UCSD-AML1 (cell line): ENCODE data around the gene VSTM1.
"Not testable (repeated sequence)": the region's sequence is repeated elsewhere in the genome, so short reads cannot be mapped to it uniquely, and the experiment has no call there.

ENCODE experiments used
- DNase-seq: peaks from one replicate; lab custom pipeline; 2025; ENCODE audit not compliant: unreplicated experiment; lab: John Stamatoyannopoulos, UW

Gene VSTM1

GRCh38 chr19:54074851-54075250, 11.2 kb upstream of the VSTM1 start:
- no peak for DNase-seq

- no peak for DNase-seq
These were observed 10.1 kb upstream of the VSTM1 start for GRCh38 chr19:54073829-54074228.

- DNase-seq, result no peak
These were observed 5.8 kb upstream of the VSTM1 start for GRCh38 chr19:54069470-54069869.

- peak; percentile 39 for DNase-seq
These were observed 1.1 kb downstream of the VSTM1 start for GRCh38 chr19:54062643-54063042.

GRCh38 chr19:54047616-54048015, 16.1 kb downstream of the VSTM1 start:
- DNase-seq, result no peak

- DNase-seq, result no peak
These were observed 17.9 kb downstream of the VSTM1 start for GRCh38 chr19:54045771-54046170.

- no peak for DNase-seq
These were observed 20.7 kb downstream of the VSTM1 start for GRCh38 chr19:54042989-54043388.

GRCh38 chr19:54041969-54042606, 21.6 kb downstream of the VSTM1 start:
- DNase-seq, result no peak

- no peak for DNase-seq
These were observed 23.7 kb downstream of the VSTM1 start for GRCh38 chr19:54040003-54040402.

- DNase-seq, result not testable (repeated sequence)
These were observed 27.2 kb downstream of the VSTM1 start for GRCh38 chr19:54036542-54036941.

GRCh38 chr19:54035215-54036178, 28.2 kb downstream of the VSTM1 start:
- DNase-seq, result no peak

- no peak for DNase-seq
These were observed 32.7 kb downstream of the VSTM1 start for GRCh38 chr19:54030895-54031586.

GRCh38 chr19:54029930-54030490, 33.7 kb downstream of the VSTM1 start:
- peak; percentile 48 for DNase-seq

- DNase-seq, result no peak
These were observed 34.4 kb downstream of the VSTM1 start for GRCh38 chr19:54029301-54029700.

- DNase-seq, result no peak
These were observed 37.0 kb downstream of the VSTM1 start for GRCh38 chr19:54026656-54027055.

- no peak for DNase-seq
These were observed 39.0 kb downstream of the VSTM1 start for GRCh38 chr19:54024660-54025059.

GRCh38 chr19:54023191-54023590, 40.5 kb downstream of the VSTM1 start:
- no peak for DNase-seq

- no peak for DNase-seq
These were observed 41.8 kb downstream of the VSTM1 start for GRCh38 chr19:54021932-54022331.

GRCh38 chr19:54021363-54021762, 42.3 kb downstream of the VSTM1 start:
- DNase-seq, result no peak

- no peak for DNase-seq
These were observed 46.4 kb downstream of the VSTM1 start for GRCh38 chr19:54017261-54017660.

GRCh38 chr19:54014920-54015560, 48.7 kb downstream of the VSTM1 start:
- DNase-seq, result no peak
